CD4-positive, alpha-beta T cell treated with Interleukin-6 for 4 hours (primary cell): Measurements from ENCODE around the gene TAOK1.

Experiments used
- DNase-seq: peaks from one replicate; pipeline ENCODE4 v3.0.0-alpha.2; 2020; ENCODE audit warnings: mixed read lengths

Gene TAOK1

GRCh38 chr17:29584452-29585079 is 194.4 kb downstream of the TAOK1 start:
- no peak for DNase-seq

GRCh38 chr17:29585080-29585751 is 195.1 kb downstream of the TAOK1 start:
- peak; percentile 59 for DNase-seq

GRCh38 chr17:29586676-29587469 is 196.7 kb downstream of the TAOK1 start:
- no peak for DNase-seq

GRCh38 chr17:29587591-29587990 is 197.4 kb downstream of the TAOK1 start:
- DNase-seq, result no peak

GRCh38 chr17:29588017-29588561 is 197.9 kb downstream of the TAOK1 start:
- DNase-seq, result no peak

DNA sequence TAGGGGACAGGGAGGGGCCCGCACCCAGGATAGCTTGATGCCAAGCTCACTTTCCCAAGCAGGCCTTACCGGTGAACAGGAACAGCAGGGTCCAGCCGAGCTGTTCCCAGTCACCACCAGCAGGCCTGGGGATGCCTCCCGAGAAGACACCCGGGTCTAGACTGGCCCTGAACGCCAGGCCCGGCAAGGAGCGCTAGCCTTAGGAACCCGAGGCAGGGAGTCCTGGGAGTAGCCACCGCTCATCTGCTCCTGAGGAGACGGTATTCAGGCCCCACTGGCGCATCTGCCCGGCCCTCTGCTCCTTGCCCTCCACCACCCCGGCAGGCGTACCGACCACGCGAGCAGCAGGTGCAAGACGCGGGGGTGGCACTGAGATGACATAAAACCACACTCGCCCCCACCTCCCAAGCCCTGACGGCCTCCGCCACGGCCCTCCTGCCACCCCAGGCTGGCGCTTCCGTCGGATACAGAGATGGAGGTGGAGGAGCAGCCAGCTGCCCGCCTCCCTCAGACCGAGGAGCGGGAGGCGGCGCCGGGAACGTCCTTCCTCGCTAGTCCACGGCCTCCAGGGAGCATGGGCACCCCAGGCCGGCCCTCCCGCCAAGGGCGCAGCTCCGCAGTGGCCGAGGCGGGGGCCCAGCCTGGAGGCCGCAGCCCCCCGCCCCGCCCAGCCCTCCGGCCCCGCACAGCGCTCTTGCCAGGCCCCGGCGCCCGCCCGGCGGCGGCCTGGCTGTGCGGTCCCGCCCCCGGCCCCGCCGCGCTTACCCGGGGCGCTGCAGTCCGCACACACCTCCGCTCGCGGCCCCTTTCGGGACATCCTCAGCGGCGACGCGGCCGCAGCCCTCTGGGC is 198.6 kb downstream of the TAOK1 start:
- peak; percentile 60 for DNase-seq

DNA sequence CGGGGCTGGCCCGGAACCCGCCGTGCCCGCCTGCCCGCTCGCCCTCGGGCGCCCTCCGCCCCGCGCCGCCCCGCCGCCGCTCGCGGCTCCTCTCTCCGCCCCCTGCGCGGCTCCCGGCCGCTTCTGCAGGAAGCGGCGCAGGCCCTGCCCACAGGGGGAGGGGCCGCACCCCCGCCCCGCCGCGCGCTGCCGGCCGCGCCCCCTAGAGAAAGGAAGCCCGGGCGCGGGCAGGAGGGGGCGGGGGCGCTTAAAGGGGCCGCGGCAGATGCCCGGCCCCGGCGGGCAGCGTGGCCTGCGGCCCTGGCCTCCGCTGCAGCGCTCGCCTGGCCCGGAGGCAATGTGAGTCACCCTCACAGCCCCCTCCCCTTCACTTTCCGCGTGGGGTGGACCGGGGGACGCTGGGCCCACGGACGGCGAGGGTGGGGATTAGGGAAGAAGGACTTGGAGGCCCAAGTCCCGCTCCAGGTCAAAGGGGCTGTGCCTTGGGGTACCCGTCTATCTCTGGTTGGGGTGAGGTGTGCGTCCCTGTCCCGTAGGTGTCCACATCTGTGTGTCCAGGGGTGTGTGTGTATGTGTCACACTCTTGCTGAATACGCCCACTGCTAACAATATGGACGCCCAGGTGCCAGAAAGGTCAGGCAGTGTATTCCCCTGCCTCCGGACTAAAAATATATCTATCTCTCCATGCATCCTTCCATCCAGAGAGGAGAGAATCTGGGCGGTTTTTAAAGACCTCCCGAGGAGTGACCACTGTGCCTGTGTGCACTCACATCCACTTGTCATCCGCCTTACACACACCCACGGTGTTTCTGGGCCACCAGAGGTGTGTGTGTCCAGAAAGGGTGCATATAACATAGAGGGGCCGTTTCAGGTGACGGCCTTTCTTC is 199.6 kb downstream of the TAOK1 start, which contains the start of gene GIT1:
GIT1 (minus strand) TSS at position 125 of the 887 bp plus-strand sequence. CDS start 270 bp downstream, outside the sequence.
- DNase-seq, result peak; percentile 90

- DNase-seq, result peak; percentile 29
These were observed 200.4 kb downstream of the TAOK1 start for GRCh38 chr17:29590411-29591145.

GRCh38 chr17:29591146-29591736 is 201.1 kb downstream of the TAOK1 start:
- peak; percentile 44 for DNase-seq

DNA sequence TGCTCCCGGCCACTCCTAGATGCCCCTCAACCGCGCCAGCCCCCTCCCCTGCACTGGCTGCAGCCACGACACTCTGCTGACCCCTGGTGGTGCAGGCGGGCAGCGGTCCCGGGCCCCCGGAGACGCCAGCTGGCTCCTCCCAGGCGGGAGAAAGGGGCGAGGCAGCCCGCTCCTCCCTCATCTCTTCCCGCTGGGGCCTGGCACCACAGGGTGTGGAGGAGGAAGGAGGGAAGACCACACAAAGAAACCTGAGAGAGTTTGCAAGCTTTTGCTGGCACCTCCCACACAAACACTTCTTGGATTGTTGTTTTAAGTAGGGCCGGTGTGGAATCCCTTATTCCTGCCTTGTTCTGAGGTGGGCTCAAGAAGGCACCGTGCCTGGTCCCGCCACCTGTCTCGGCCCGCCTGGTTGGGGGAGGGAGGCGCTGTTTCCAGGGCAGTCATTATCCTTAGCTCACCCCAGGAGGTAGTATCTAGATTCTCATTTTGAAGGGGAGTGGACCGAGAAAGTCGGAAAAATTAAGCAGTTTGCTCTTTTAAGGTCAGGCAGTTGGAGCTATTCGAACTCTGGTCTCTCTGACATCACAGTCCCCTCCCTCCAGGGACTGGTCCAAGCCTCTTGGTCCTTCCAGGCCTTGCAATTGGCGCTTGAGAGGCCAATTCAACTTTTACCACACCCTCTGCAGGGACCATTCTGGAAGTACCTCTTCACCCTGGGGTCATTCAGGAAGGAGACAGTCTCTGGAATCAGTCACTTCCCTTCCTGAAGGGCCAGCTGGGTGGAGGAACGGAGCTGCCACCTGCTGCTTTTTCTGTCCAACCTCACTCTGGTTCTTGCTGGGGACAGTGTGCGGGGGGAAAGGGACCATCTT is 201.8 kb downstream of the TAOK1 start:
- DNase-seq, result peak; percentile 84

GRCh38 chr17:29592850-29593551 is 202.8 kb downstream of the TAOK1 start, which contains the start of gene ANKRD13B:
ANKRD13B (plus strand) TSS chr17:29593132; CDS start chr17:29593622, 490 bp downstream.
- peak; percentile 54 for DNase-seq

DNA sequence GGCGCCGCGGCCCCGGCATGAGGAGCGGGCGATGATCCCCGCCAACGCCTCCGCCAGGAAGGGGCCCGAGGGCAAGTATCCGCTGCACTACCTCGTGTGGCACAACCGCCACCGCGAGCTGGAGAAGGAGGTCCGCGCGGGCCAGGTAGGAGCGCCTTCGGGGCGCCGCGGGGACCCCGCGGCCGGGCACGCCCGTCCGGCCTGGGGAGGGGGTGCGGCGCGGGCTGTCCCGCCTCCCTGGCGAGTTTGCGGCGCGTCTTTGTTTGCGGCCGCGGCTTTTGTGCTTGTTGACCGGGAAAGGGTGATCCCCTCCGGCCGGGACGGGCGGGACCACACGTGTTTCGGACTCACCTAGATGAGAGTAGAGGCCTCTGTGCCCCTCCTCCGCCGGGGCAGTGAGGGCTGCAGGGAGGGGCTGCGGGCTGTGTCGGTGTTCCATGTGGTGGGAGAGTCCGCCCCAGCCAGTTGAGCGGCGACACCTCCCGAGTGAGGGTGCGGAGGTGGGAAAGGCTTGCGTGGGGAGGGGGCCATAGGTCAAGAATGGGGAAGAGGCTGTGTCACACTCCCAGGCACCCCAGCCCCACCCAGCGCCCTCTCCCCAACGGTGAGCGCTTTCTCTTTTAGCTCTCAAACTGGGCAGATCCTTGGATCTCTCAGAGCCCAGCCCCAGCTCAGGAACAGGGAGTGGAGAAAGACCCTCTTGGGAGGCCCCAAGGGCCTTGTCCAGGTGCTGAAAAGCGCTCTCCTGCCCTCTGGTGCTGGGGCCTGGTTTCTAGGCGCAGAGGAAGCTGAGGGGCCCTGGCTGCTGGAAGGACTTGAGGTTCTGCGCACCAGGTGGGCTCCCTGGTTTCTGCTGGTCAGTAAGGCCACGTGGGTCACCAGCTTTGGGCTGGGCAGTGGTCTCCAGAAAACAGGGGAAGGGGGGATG is 203.7 kb downstream of the TAOK1 start:
- DNase-seq, result peak; percentile 44

DNA sequence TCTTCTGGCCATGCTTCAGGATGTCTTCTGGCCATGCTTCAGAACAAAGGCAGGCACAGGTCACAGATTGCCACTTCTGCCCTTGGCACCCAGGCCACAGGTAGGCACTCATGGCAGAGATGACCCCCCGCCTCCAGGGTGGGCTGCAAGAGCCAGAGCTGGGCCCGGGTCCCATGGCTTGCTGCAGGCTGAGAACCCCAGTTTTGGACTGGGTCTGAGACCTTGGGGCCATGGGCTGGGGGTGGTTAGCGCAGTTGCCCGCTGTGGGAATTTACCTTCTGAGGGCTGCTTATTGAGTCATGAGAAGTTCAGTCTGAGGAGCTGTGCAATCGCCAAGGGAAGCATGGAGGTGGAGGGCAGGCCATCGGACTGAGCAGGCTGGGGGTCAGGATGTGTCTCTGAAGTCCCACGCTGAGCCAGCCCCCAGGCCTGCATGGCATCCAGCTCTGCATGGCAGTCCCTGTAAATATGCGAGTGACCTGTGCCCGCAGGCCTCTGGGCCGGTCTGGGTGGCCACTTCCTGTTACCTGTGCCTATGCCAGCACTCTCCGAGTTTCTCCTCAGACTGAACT is 204.4 kb downstream of the TAOK1 start:
- DNase-seq, result no peak

DNA sequence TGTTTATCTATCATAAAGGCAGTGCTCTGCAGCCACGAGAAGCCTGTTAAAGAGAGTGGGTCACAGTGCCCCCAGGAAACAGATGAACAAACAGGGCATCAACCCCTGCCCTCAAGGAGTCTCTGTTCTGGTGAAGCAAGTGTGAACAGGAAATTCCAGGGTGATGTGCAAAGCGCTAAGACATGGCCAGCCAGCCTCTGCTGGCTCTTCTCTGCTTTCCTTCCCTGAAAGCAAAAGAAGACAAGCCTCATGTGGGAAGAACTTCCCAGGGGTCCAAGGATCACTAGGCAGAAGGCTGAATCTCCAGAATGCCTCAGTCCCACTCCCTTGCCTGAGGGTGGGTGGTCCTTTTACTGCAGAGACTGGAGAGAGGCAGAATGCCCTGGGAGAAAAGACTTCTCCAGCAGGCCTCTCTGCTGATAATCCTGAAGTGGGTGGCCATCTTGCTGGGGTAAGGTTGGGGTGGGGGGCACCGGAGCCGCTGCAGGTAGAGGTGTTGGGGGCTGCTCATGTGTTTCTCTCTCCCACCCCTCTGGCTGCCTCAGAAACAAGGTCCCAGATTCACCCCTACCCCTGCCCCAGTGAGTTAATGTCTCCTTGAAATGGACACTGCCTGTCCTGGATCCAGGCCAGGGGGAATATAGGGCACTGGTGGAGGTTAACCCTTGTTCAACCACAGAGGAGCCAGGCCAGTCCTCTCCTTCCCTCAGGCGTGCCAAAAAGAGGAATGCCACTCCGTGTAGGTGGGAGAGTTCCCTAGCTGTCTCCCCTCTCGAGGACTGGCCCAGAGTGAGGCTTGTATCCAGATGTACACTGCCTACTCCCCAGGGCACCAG is 205.2 kb downstream of the TAOK1 start:
- DNase-seq, result no peak

GRCh38 chr17:29595943-29596774 is 206.0 kb downstream of the TAOK1 start:
- DNase-seq, result no peak
